SIG-M5 (cell line): ENCODE results near the gene TEKT5.
"Not testable (repeated sequence)": the region's sequence is repeated elsewhere in the genome, so short reads cannot be mapped to it uniquely, and the experiment has no call there.

Source experiments
- DNase-seq: peaks from one replicate; lab custom pipeline; 2025; lab: John Stamatoyannopoulos, UW

Gene TEKT5

GRCh38 chr16:10684511-10685151 lies 10.1 kb downstream of the TEKT5 start:
- DNase-seq: no peak

DNA sequence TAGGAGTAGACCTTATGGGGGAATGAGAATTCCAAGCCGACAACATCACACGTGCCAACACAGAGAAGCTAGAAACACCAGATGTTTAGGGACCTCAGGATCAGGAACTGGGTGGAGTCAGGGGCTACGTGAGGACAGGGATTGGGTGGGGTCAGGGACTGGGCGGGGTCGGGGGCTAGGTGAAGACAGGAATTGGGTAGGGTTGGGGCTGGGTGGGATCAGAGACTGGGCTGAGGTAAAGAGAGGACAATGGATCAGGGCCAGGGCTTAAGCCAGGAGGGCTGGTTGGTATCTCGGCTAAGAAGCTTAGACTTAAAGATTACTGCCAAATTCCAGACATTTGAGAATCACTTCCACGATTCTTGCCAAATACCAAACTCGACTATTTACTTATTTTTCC lies 11.6 kb downstream of the TEKT5 start:
- DNase-seq: no peak

- no peak for DNase-seq
Measured at GRCh38 chr16:10682604-10683003, 12.1 kb downstream of the TEKT5 start.

GRCh38 chr16:10681310-10682308 lies 13.1 kb downstream of the TEKT5 start:
- DNase-seq: no peak

- no peak for DNase-seq
Measured at GRCh38 chr16:10679921-10680320, 14.8 kb downstream of the TEKT5 start.

DNA sequence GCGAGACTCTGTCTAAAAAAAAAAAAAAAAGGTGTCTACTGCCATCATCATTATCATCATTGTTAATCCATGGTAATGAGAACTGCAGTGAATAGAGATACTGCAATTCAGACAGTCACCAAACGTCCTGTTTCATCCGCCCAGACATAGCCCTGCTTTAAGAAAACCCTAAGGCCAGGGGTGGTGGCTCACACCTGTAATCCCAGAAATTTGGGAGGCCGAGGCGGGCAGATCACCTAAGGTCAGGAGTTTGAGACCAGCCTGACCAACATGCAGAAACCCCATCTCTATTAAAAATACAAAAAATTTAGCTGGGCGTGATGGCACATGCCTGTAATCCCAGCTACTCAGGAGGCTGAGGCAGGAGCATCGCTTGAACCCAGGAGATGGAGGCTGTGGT lies 15.3 kb downstream of the TEKT5 start:
- DNase-seq: not testable (repeated sequence)

GRCh38 chr16:10678655-10679054 lies 16.1 kb downstream of the TEKT5 start:
- DNase-seq: no peak

GRCh38 chr16:10676284-10676683 lies 18.4 kb downstream of the TEKT5 start:
- no peak for DNase-seq

- no peak for DNase-seq
Measured at GRCh38 chr16:10675861-10676260, 18.9 kb downstream of the TEKT5 start.

DNA sequence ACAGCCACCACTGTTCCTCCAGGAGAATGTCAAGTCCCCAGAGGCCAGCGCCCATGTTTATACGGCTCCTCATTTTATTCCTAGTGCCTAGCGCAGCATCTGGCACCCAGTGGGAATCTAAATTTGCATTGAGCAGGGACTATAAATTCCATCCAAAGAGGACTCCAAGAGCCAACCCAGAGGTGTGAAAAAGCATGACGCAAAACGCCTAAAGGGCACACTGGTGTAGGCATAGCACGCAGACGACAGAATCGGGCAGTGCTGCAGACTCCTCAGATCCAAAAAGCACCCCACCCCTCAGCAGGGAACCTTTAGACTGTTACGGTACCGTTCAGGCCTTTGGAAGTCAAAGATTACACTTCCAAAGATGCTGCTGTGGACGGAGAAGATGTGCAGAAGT lies 19.5 kb downstream of the TEKT5 start:
- DNase-seq: no peak

- no peak for DNase-seq
Measured at GRCh38 chr16:10671729-10672128, 23.0 kb downstream of the TEKT5 start.

DNA sequence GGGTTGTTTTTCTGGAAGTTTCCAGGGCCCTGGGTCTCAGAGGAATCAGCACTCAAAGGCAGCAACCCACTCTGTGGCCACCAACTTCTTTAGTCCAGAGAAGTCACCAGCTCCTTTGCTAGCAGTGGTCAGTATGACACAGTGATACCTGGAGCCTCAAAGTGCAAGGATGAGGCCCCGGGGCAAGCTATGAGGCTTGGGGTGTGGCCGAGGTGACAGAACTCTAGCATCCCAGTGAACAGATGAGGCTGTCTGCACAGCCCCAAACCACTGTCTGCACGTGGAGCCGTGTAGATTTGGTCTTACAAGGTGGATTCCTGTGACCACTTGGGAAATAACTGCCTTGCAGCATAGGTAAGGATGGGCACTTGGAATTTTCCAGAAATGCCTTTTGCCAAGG lies 24.9 kb downstream of the TEKT5 start:
- no peak for DNase-seq

GRCh38 chr16:10668322-10669045 lies 26.2 kb downstream of the TEKT5 start:
- DNase-seq: no peak

DNA sequence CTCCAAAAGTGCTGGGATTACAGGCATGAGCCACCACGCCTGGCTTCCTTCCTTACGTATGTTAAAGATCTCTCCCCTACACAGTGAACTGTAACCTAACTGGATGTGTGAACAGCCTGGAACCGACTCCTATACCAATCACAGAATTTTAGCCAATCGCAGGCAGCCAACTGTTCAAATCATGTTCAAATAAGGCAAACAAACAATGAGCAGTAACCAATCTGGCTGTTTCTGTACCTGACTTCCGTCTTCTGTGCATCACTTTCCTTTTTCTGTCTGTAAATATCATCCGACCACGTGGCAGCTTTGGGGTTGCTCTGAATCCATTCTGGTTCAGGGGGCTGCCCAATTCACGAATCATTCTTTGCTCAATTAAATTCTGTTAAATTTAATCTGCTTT lies 27.5 kb downstream of the TEKT5 start:
- DNase-seq: no peak

- no peak for DNase-seq
Measured at GRCh38 chr16:10666291-10666690, 28.4 kb downstream of the TEKT5 start.

GRCh38 chr16:10665166-10665565 lies 29.6 kb downstream of the TEKT5 start:
- DNase-seq: no peak

GRCh38 chr16:10664720-10665126 lies 30.0 kb downstream of the TEKT5 start:
- no peak for DNase-seq

- DNase-seq: no peak
Measured at GRCh38 chr16:10663744-10664143, 31.0 kb downstream of the TEKT5 start.

DNA sequence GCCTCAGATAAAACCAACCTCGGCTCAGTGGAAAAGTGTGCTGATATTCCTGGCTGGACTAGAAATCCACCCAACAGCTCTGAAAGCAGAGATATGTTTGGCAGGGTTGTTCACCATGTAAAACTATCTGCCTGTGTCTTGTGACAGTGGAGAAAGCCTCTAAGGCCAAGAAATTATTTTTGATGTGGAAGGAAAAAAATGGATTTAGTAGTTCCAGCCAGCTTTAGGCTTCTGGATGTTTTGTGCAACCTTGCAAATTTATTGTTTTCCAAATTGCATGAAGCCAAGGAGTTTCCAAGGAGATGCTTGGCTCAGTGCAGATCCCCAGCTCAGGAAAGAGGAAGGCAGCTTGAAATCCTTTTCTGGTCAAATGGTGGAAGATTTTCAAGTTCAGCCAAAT lies 31.6 kb downstream of the TEKT5 start:
- no peak for DNase-seq

- no peak for DNase-seq
Measured at GRCh38 chr16:10662212-10662611, 32.5 kb downstream of the TEKT5 start.

DNA sequence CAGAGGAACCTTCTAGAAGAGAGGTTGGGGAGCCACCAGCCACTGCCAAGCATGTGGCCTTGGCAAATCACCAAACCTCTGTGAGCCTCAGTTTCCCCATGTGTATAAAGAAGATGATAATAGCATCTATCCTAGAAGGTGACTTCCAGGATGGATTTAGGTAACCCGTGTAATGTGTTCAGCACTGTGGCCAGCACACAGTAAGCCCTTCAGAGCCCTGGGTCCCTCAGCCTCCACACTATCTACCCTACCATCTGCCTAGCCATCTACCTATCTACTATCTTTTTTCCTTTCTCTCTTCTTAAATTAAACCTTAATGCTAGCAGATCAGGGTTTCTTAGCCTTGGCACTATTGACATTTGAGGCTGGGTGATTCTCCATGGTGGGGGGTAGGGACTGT lies 33.0 kb downstream of the TEKT5 start:
- no peak for DNase-seq

- no peak for DNase-seq
Measured at GRCh38 chr16:10660950-10661635, 33.6 kb downstream of the TEKT5 start.
